Activated T-cell treated with anti-CD3 and anti-CD28 coated beads, Interleukin-2, amount 50 U/mL, for 72 hours (primary cell): ENCODE measurements around the gene SLC6A16. TPM values are rescaled to one million over a fixed set of nuclear protein-coding genes. Genes with fewer than 3 reads are reported as not detected.

Experiments used
- ATAC-seq, 2 donors: fragments of 150-1000 bp; cut with Tn5 transposase; replicated peaks in 1 of 2; 2 replicates each; pipeline ENCODE4 v1.10.0; 2021; ENCODE audit warnings: moderate library complexity in 2 of 2, mild to moderate bottlenecking in 1 of 2
- DNase-seq, 2 donors: peaks; one replicate each; pipeline ENCODE4 v3.0.0; 2021 to 2022; ENCODE audit warnings: mixed read lengths in 1 of 2
- H3K27ac Mint-ChIP-seq: one replicate; pipeline ENCODE4 v1.8.0; 2022; ENCODE audit warnings: mild to moderate bottlenecking, moderate library complexity, mixed read lengths
- H3K27me3 Mint-ChIP-seq: one replicate; pipeline ENCODE4 v1.8.0; 2022; ENCODE audit warnings: low read depth, mixed read lengths
- H3K36me3 Mint-ChIP-seq, 2 donors: one replicate each; pipeline ENCODE4 v1.8.0; 2022; ENCODE audit warnings: mixed read lengths in 2 of 2, mild to moderate bottlenecking in 1 of 2; ENCODE audit not compliant: insufficient read depth in 2 of 2
- H3K4me1 Mint-ChIP-seq: one replicate; pipeline ENCODE4 v1.8.0; 2022; ENCODE audit warnings: low read depth, mixed read lengths
- H3K4me3 Mint-ChIP-seq, 2 donors: one replicate each; pipeline ENCODE4 v1.8.0; 2022; ENCODE audit warnings: mild to moderate bottlenecking in 2 of 2, mixed read lengths in 2 of 2, moderate library complexity in 2 of 2
- H3K9me3 Mint-ChIP-seq, 2 donors: one replicate each; pipeline ENCODE4 v1.8.0; 2022; ENCODE audit warnings: mixed read lengths in 2 of 2
- total RNA-seq, 2 donors: library from RNA; stranded (reverse); gene quantifications; one replicate each; pipeline ENCODE4 v1.2.3, GENCODE V29; 2022

Gene SLC6A16
- total RNA-seq, 2 donors from 2014 or later: 2.0 to 3.0 TPM

DNA sequence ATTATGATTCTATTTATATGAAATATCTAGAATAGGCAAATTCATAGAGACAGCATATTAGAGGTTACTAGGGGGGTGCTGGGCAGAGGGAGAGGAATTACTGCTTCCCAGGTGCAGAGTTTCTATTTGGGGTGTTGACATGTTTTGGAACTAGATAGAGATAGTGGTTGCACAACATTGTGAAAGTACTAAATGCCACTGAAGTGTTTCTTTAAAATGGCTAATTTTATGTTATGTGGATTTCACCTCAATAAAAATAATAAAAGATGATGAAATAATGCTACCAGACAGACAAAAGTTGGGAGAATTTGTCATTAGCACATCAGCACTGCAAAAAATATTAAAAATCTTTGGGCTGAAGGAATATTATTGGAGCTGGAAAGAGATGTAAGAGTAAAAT is 63.4 kb downstream of the SLC6A16 start:
- no peak overlapping the region for H3K27ac Mint-ChIP-seq
- no peak overlapping the region for H3K4me3 Mint-ChIP-seq
- H3K4me1 Mint-ChIP-seq: no peaks in the 10 kb centered on the region
- ATAC-seq (no peak), DNase-seq (no peak)
- H3K9me3 Mint-ChIP-seq: peaks cover 11 to 14% of the 10 kb centered on the region in 2 donors
- peaks cover 14% of the 10 kb centered on the region for H3K27me3 Mint-ChIP-seq
- peaks cover 5 to 17% of the 10 kb centered on the region in 2 donors for H3K36me3 Mint-ChIP-seq

DNA sequence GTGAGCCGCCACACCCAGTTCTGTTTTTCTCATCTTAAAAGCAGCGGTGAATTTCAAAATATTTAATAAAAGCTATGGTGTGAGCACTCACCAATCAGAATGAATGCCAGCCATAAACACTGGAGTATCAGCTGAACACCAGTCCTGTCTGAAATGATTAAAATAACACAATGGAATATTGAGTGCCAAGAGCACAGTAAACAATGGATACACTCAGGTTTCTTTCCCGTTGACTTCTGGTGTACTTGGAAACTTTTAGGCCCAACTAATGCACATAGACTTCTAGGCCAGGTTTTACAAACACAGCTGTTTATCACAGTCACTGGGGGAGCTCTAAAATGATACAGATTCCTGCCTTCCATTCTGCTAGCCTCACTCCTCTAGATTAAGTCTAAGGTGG is 68.3 kb downstream of the SLC6A16 start:
- peaks cover 5 to 11% of the 10 kb centered on the region in 2 donors for H3K36me3 Mint-ChIP-seq
- ATAC-seq (no peak), DNase-seq (no peak)
- H3K27me3 Mint-ChIP-seq: peaks cover 18% of the 10 kb centered on the region
- no peak overlapping the region for H3K4me3 Mint-ChIP-seq
- H3K4me1 Mint-ChIP-seq: no peaks in the 10 kb centered on the region
- H3K27ac Mint-ChIP-seq: no peak overlapping the region
- H3K9me3 Mint-ChIP-seq: peaks cover 6 to 9% of the 10 kb centered on the region in 2 donors

DNA sequence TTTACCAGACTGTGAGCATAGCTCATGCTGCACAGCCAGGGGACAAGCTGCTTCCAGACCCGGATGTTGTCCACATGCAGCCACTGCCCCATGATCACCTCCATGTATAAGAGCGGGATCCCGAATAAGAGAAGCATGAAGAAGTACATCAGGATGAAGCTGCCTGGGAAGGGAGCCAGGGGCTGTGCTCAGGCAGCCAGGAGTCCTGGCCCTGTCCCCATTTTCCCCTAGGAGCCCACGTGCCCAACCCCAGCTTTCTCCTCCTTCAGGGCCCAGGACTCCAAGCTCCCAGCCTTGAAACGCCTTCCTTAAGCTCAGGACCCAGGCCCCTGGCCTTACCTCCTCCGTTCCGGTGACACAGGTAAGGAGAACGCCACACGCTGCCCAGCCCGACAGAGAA is 69.3 kb downstream of the SLC6A16 start:
- Mint-ChIP-seq H3K36me3 (peaks cover 5 to 7% of the 10 kb centered on the region in 2 donors), H3K9me3 (peaks cover 3 to 9% of the 10 kb centered on the region in 2 donors), H3K27ac (no peak overlapping the region), H3K27me3 (peaks cover 16% of the 10 kb centered on the region), H3K4me1 (no peaks in the 10 kb centered on the region), H3K4me3 (no peak overlapping the region)
- DNase-seq (no peak), ATAC-seq (no peak)

DNA sequence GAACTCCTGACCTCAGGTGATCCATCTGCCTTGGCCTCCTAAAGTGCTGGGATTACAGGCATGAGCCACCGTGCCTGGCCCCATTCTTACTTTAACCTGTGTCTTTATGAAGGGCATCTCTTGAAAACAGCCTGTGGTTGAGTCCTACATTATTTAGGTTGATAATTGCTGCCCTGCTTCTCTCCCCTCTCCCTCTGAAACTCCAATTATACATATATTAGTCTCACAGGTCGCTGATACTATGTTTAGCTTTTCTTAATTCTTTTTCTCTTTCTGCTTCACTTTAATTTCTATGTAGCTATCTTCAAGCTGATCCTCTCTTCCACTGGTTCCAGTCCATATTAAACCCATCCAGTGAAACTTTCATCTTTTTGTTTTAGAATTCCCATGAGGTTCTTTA is 75.1 kb downstream of the SLC6A16 start:
- DNase-seq (no peak), ATAC-seq (no peak)
- no peak overlapping the region for H3K27ac Mint-ChIP-seq
- H3K4me1 Mint-ChIP-seq: no peaks in the 10 kb centered on the region
- peaks cover 9% of the 10 kb centered on the region for H3K27me3 Mint-ChIP-seq
- no peaks in the 10 kb centered on the region for H3K36me3 Mint-ChIP-seq
- no peak overlapping the region for H3K4me3 Mint-ChIP-seq
- no peaks in the 10 kb centered on the region for H3K9me3 Mint-ChIP-seq

DNA sequence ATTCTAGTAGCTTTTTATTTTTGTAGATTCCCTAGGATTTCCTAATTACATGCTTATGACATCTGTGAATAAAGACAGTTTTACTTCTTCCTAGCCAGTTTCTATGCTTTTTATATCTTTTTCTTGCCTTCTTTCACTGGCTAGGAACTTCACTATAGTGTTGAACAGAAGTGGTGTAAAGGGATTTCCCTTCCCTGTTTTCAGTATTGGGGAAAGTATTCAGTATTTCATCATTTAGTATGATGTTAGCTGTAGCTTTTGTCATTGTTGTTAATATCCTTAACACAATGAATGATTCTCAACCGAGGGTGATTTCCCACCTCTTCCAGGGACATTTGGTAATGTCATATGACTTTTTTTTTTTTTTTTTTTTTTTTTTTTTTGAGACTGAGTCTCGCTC is 77.3 kb downstream of the SLC6A16 start:
- Mint-ChIP-seq H3K36me3 (no peaks in the 10 kb centered on the region), H3K4me3 (no peak overlapping the region), H3K9me3 (no peaks in the 10 kb centered on the region), H3K27me3 (peaks cover 4% of the 10 kb centered on the region), H3K4me1 (no peaks in the 10 kb centered on the region), H3K27ac (no peak overlapping the region)
- DNase-seq (no peak), ATAC-seq (no peak)

DNA sequence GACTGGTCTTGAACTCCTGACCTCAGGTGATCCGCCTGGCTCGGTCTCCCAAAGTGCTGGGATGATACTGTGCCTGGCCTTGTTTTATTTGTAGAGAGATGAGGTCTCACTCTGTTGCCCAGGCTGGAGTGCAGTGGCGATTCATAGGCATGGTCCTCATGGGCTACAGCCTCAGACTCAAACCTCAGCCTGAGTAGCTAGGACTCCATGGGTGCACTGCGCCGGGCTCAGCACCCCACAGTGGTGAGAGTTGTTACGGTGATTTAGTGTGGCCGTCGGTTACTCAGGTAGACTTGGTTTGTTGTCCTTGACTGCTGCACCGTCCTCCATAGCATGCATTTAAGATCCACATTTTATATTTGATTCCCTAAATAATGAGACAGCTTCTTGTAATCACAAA is 80.7 kb downstream of the SLC6A16 start:
- H3K27ac Mint-ChIP-seq: no peak overlapping the region
- no peak overlapping the region for H3K4me3 Mint-ChIP-seq
- DNase-seq (no peak), ATAC-seq (no peak)
- no peaks in the 10 kb centered on the region for H3K9me3 Mint-ChIP-seq
- no peaks in the 10 kb centered on the region for H3K4me1 Mint-ChIP-seq
- no peaks in the 10 kb centered on the region for H3K36me3 Mint-ChIP-seq
- H3K27me3 Mint-ChIP-seq: no peaks in the 10 kb centered on the region

DNA sequence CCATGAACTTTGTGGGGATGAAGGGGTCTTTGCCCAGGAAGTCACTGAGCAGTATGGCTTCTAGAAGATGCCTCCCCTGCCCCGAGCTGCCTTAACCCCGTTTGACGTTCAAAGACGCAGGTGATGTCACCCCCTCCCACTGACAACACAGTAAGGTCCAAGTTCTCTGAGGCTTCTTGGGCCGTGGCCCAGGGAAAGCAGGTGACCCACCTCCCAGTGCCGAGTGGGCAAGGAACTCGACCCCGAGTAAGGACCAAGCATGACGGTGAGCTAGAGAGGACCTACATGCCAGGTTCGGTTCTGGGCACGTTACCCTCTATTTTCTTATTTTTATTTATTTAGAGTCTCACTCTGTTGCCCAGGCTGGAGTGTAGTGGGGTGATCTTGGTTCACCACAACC is 81.3 kb downstream of the SLC6A16 start:
- Mint-ChIP-seq H3K36me3 (no peaks in the 10 kb centered on the region), H3K4me3 (no peak overlapping the region), H3K27ac (no peak overlapping the region), H3K4me1 (no peaks in the 10 kb centered on the region), H3K9me3 (no peaks in the 10 kb centered on the region), H3K27me3 (no peaks in the 10 kb centered on the region)
- ATAC-seq (no peak), DNase-seq (no peak)

DNA sequence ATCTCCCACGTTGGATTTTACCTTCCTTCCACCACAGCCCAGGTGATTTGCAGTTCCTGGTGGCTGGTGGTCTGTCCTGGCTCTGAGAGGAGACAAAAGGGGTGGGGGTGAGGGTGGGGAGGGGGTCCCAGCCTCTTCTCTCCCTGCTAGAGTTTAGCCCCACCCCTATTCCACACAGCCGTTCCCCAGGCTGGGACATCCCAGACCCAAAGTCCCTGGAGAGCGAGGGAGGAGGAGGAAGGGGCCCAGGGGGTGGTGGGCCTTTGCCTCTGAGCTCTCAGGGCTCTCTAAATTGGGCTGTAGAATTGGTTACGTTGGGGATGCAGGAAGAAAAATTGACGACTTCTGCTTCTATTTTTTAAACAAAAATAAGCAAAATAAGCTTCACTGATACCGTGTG is 81.9 kb downstream of the SLC6A16 start:
- no peaks in the 10 kb centered on the region for H3K9me3 Mint-ChIP-seq
- H3K4me1 Mint-ChIP-seq: no peaks in the 10 kb centered on the region
- no peak for DNase-seq
- no peaks in the 10 kb centered on the region for H3K27me3 Mint-ChIP-seq
- ATAC-seq: no peak
- H3K27ac Mint-ChIP-seq: no peak overlapping the region
- H3K4me3 Mint-ChIP-seq: no peak overlapping the region
- no peaks in the 10 kb centered on the region for H3K36me3 Mint-ChIP-seq

DNA sequence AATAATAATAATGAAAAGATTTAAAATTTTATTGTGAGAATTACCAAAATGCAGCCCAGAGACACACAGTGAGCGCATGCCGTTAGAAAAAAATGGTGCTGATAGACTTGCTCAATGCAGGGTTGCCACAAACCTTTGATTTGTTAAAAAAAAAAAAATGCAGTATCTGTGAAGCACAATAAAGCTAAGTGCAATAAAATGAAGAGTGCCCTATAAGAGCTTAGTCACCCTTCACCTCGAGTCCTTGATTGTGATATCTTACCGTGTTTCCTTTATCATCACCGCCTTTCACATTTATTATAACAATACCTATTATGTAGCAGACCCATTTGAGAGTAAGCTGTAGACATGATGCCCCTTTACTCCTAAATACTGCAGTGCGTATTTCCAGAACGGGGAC is 83.2 kb downstream of the SLC6A16 start:
- Mint-ChIP-seq H3K4me3 (no peak overlapping the region), H3K36me3 (no peaks in the 10 kb centered on the region), H3K4me1 (no peaks in the 10 kb centered on the region), H3K9me3 (no peaks in the 10 kb centered on the region), H3K27me3 (peaks cover 6% of the 10 kb centered on the region), H3K27ac (no peak overlapping the region)
- ATAC-seq (no peak), DNase-seq (no peak)

Other genes starting within 250 kb of the SLC6A16 start
- gene SNRNP70, start 239.7 kb downstream of the SLC6A16 start, total RNA-seq: 100 to 1,000 TPM; 165 to 175 TPM
- gene LIN7B, start 210.8 kb downstream of the SLC6A16 start, total RNA-seq: 1 to 10 TPM; 5.1 to 7.7 TPM
- gene C19orf73, start 206.0 kb downstream of the SLC6A16 start, total RNA-seq: 1 to 10 TPM; 2.2 to 2.9 TPM
- gene PPFIA3, start 205.6 kb downstream of the SLC6A16 start, total RNA-seq: 1 to 10 TPM; 6.2 to 9.0 TPM
- not detected for gene HRC, start 169.8 kb downstream of the SLC6A16 start, total RNA-seq
- 1 to 10 TPM in 1 of 2 donors, under 1 TPM in 1; 0.96 to 1.5 TPM for gene TRPM4, start 167.4 kb downstream of the SLC6A16 start, total RNA-seq
- 100 to 1,000 TPM; 248 to 262 TPM for gene CD37, start 10.2 kb upstream of the SLC6A16 start, total RNA-seq
- not detected for gene TEAD2, start 37.2 kb upstream of the SLC6A16 start, total RNA-seq
- not detected for gene DKKL1, start 38.7 kb upstream of the SLC6A16 start, total RNA-seq
- 1 to 10 TPM; 1.6 to 3.0 TPM for gene KASH5, start 63.1 kb upstream of the SLC6A16 start, total RNA-seq
- gene PTH2, start 98.2 kb upstream of the SLC6A16 start, total RNA-seq: not detected
- not detected for gene GFY, start 100.2 kb upstream of the SLC6A16 start, total RNA-seq
- gene SLC17A7, start 116.3 kb upstream of the SLC6A16 start, total RNA-seq: under 1 TPM; 0.42 to 0.74 TPM
- gene PIH1D1, start 126.6 kb upstream of the SLC6A16 start, total RNA-seq: 100 to 1,000 TPM; 128 to 132 TPM
- 10 to 100 TPM; 21.8 to 23.4 TPM for gene ALDH16A1, start 128.0 kb upstream of the SLC6A16 start, total RNA-seq
- 10 to 100 TPM; 69.7 to 76.3 TPM for gene FLT3LG, start 149.0 kb upstream of the SLC6A16 start, total RNA-seq
- gene RPL13A, start 162.4 kb upstream of the SLC6A16 start, total RNA-seq: 1,000 to 10,000 TPM; 4,603 to 5,026 TPM
- 1,000 to 10,000 TPM; 2,679 to 2,721 TPM for gene RPS11, start 171.2 kb upstream of the SLC6A16 start, total RNA-seq
- 10 to 100 TPM; 21.2 to 24.1 TPM for gene FCGRT, start 187.5 kb upstream of the SLC6A16 start, total RNA-seq
- 1 to 10 TPM; 3.2 to 4.3 TPM for gene RCN3, start 202.8 kb upstream of the SLC6A16 start, total RNA-seq